GM23248 (cell line): ENCODE data around the gene ZNF771.

Experiments
- EZH2 ChIP-seq: fragments of 200-600 bp; sonication (generic); IDR thresholded peaks from 2 replicates; pipeline ENCODE4 v1.6.1; 2018; ENCODE audit warnings: antibody characterized with exemption, mild to moderate bottlenecking; ENCODE audit not compliant: insufficient read depth, poor library complexity, severe bottlenecking
- EZH2phosphoT487 ChIP-seq: fragments of 200-600 bp; sonication (generic); IDR thresholded peaks from 2 replicates; pipeline ENCODE4 v1.6.1; 2018; ENCODE audit warnings: antibody characterized with exemption, moderate library complexity, mild to moderate bottlenecking, low read depth; ENCODE audit not compliant: insufficient read depth

DNA sequence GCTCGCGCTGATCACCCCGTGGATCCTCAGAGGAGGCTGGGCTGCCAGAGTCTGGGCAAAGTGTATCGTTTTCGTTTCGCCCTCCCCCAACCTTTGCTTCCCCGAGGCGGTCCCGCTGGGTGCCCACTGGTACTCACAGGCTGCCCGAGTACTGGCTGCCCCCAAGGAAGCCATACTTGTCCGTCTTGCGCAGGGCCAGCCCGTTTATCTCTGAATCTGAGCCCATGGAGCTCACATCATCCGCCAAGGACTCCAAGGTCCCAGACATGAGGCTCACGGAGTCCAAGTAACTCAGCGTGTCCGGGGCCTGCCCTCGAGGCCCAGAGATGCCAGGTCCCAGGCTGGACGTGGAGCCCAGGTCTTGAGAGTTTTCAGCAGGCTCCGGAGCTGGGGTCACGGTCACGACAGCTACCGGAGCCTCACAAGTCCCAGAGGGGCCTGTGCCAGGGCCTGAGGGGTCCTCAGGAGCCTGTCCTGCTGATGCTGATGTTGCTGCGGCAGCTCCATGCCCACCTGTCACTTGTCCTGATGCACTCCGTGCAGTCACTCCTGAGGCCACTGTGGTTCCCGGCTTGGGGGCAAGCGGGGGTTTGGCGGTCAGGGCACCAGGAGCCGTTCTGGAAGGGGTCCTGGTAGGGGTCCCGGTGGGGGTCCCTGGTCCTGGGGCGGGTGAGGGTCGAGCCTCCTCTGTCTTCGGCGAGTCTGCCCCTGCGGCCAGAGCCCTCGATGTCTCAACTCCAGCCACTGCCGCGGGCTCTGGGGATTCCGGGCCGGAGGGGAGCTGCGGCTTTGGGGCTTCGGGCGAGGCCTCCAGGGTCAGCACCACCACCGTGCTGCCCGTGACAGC is 38.1 kb upstream of the ZNF771 start:
- TF ChIP-seq EZH2phosphoT487 (no peak), EZH2 (no peak)
